DOHH2 (cell line): ENCODE results near the gene SERTAD2.

ENCODE experiments used
- EZH2phosphoT487 ChIP-seq: fragments of 200-600 bp; sonication (generic); IDR thresholded peaks from 2 replicates; pipeline ENCODE4 v1.6.1; 2017; ENCODE audit warnings: borderline replicate concordance, mild to moderate bottlenecking, antibody characterized with exemption, low read length, moderate library complexity, mixed read lengths
- TF ChIP-seq, protein P1 (sequence below): fragments of 200-600 bp; sonication (generic); IDR thresholded peaks from one replicate; pipeline ENCODE4 v1.5.1; 2014; ENCODE audit warnings: antibody characterized with exemption, mild to moderate bottlenecking, low read depth, low read length; ENCODE audit not compliant: poor library complexity, severe bottlenecking

DNA sequence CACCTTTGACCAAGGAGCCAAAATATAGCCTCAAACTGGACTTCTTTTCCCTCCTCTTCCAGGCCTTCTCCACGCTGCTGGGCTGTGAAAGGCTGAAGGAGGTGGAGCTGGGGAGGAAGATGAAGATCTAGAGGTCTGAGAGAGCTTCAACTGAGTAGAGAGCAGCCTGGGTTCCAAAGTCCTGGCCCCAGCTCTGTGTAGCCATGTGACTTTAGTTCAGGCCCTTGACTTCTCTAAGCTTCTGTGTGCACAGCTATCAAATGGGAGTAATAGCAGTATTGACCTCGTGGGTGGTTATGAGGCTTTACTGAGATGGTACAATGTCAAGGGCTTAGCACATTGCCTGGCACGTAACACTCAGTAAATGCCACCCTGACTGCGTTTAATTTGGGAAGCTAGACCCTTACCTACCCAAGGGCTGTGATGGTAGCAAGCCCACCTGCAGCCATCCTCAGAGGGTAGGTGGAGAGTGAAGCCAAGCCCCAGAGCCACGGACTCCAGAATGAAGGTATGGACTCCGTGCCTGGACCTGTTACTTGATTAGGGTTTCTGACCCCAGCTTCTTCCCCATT lies 38.4 kb downstream of the SERTAD2 start:
- TF ChIP-seq, protein P1, sequence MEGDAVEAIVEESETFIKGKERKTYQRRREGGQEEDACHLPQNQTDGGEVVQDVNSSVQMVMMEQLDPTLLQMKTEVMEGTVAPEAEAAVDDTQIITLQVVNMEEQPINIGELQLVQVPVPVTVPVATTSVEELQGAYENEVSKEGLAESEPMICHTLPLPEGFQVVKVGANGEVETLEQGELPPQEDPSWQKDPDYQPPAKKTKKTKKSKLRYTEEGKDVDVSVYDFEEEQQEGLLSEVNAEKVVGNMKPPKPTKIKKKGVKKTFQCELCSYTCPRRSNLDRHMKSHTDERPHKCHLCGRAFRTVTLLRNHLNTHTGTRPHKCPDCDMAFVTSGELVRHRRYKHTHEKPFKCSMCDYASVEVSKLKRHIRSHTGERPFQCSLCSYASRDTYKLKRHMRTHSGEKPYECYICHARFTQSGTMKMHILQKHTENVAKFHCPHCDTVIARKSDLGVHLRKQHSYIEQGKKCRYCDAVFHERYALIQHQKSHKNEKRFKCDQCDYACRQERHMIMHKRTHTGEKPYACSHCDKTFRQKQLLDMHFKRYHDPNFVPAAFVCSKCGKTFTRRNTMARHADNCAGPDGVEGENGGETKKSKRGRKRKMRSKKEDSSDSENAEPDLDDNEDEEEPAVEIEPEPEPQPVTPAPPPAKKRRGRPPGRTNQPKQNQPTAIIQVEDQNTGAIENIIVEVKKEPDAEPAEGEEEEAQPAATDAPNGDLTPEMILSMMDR: no peak
- TF ChIP-seq EZH2phosphoT487: no peak
